Measurements from ENCODE around the gene VILL. TPM values are rescaled to one million over a fixed set of nuclear protein-coding genes. Genes with fewer than 3 reads are reported as not detected.
"Not testable (repeated sequence)": the region's sequence is repeated elsewhere in the genome, so short reads cannot be mapped to it uniquely, and the experiment has no call there.

The VILL gene
- total RNA-seq, 1 donor from 2014 or later: 121 TPM

DNA sequence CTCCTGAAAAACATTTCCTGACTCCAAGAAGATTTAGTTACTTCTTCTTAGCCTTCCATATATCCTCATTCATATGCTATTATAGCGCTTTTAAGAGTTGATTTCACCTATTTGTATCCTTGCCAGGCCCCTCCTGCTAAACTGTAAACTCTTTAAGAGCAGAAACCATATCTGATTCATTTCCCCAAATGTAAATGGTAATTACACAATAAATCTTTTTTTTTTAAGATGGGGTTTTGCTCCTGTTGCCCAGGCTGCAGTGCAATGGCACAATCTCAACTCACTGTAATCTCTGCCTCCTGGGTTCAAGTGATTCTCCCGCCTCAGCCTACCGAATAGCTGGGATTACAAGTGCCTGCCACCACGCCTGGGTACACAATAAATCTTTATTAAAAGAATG is 52.9 kb downstream of the VILL start:
- DNase-seq (ENCODE audit: low read depth) (no peak), FAIRE-seq (no peak)
- TF ChIP-seq, protein P1, sequence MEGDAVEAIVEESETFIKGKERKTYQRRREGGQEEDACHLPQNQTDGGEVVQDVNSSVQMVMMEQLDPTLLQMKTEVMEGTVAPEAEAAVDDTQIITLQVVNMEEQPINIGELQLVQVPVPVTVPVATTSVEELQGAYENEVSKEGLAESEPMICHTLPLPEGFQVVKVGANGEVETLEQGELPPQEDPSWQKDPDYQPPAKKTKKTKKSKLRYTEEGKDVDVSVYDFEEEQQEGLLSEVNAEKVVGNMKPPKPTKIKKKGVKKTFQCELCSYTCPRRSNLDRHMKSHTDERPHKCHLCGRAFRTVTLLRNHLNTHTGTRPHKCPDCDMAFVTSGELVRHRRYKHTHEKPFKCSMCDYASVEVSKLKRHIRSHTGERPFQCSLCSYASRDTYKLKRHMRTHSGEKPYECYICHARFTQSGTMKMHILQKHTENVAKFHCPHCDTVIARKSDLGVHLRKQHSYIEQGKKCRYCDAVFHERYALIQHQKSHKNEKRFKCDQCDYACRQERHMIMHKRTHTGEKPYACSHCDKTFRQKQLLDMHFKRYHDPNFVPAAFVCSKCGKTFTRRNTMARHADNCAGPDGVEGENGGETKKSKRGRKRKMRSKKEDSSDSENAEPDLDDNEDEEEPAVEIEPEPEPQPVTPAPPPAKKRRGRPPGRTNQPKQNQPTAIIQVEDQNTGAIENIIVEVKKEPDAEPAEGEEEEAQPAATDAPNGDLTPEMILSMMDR (IDR thresholded peaks at IDR 0.05; ENCODE audit: insufficient read depth, low read length, severe bottlenecking): no peak
- H3K36me3 ChIP-seq (ENCODE audit: control insufficient read depth, insufficient read depth, low read length): no peaks in the 10 kb centered on the region
- no peaks in the 10 kb centered on the region for H3K27me3 ChIP-seq (ENCODE audit: control insufficient read depth, insufficient read depth, low read length)
- H3K4me3 ChIP-seq (ENCODE audit: low read depth, low read length): no peak overlapping the region

GRCh38 chr3:38046027-38046426 is 55.4 kb downstream of the VILL start:
- TF ChIP-seq, protein P1 (IDR thresholded peaks at IDR 0.05; ENCODE audit: insufficient read depth, low read length, severe bottlenecking): no peak
- Histone ChIP-seq H3K27me3 (ENCODE audit: control insufficient read depth, insufficient read depth, low read length) (no peaks in the 10 kb centered on the region), H3K36me3 (ENCODE audit: control insufficient read depth, insufficient read depth, low read length) (no peaks in the 10 kb centered on the region), H3K4me3 (ENCODE audit: low read depth, low read length) (no peak overlapping the region)
- DNase-seq (ENCODE audit: low read depth) (no peak), FAIRE-seq (no peak)

DNA sequence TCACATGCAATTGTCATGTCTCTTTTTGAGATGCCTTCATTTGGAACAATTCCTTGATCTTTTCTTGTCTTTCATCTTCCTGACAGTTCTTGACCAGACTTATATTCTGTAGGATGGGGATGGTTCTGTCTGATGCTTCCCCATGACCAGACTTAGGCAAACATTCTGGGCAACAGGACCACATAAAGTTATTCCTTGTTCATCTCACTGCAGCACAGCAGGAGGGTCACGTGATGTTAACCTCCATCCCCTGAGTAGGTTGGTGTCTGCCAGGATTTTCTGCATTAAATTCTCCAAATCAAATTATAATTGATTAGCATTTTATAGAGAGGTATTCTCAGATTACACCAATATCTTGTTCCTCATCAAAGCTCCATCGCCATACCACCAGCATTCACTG is 56.2 kb downstream of the VILL start:
- Histone ChIP-seq H3K4me3 (ENCODE audit: low read depth, low read length) (no peak overlapping the region), H3K27me3 (ENCODE audit: control insufficient read depth, insufficient read depth, low read length) (no peaks in the 10 kb centered on the region), H3K36me3 (ENCODE audit: control insufficient read depth, insufficient read depth, low read length) (no peaks in the 10 kb centered on the region)
- FAIRE-seq (no peak), DNase-seq (ENCODE audit: low read depth) (no peak)
- TF ChIP-seq, protein P1 (IDR thresholded peaks at IDR 0.05; ENCODE audit: insufficient read depth, low read length, severe bottlenecking): no peak

GRCh38 chr3:38047896-38048295 is 57.3 kb downstream of the VILL start:
- TF ChIP-seq, protein P1 (IDR thresholded peaks at IDR 0.05; ENCODE audit: insufficient read depth, low read length, severe bottlenecking): no peak
- no peak for FAIRE-seq
- DNase-seq (ENCODE audit: low read depth): no peak
- Histone ChIP-seq H3K4me3 (ENCODE audit: low read depth, low read length) (no peak overlapping the region), H3K36me3 (ENCODE audit: control insufficient read depth, insufficient read depth, low read length) (no peaks in the 10 kb centered on the region), H3K27me3 (ENCODE audit: control insufficient read depth, insufficient read depth, low read length) (no peaks in the 10 kb centered on the region)

GRCh38 chr3:38049358-38050126 is 59.0 kb downstream of the VILL start:
- no peaks in the 10 kb centered on the region for H3K27me3 ChIP-seq (ENCODE audit: control insufficient read depth, insufficient read depth, low read length)
- H3K4me3 ChIP-seq (ENCODE audit: low read depth, low read length): no peak overlapping the region
- H3K36me3 ChIP-seq (ENCODE audit: control insufficient read depth, insufficient read depth, low read length): no peaks in the 10 kb centered on the region
- FAIRE-seq (no peak), DNase-seq (ENCODE audit: low read depth) (no peak)
- TF ChIP-seq, protein P1 (IDR thresholded peaks at IDR 0.05; ENCODE audit: insufficient read depth, low read length, severe bottlenecking): no peak

- FAIRE-seq (no peak), DNase-seq (ENCODE audit: low read depth) (no peak)
- no peaks in the 10 kb centered on the region for H3K36me3 ChIP-seq (ENCODE audit: control insufficient read depth, insufficient read depth, low read length)
- no peak overlapping the region for H3K4me3 ChIP-seq (ENCODE audit: low read depth, low read length)
- H3K27me3 ChIP-seq (ENCODE audit: control insufficient read depth, insufficient read depth, low read length): no peaks in the 10 kb centered on the region
- TF ChIP-seq, protein P1 (IDR thresholded peaks at IDR 0.05; ENCODE audit: insufficient read depth, low read length, severe bottlenecking): no peak
These were observed 60.5 kb downstream of the VILL start for GRCh38 chr3:38051131-38051530.

DNA sequence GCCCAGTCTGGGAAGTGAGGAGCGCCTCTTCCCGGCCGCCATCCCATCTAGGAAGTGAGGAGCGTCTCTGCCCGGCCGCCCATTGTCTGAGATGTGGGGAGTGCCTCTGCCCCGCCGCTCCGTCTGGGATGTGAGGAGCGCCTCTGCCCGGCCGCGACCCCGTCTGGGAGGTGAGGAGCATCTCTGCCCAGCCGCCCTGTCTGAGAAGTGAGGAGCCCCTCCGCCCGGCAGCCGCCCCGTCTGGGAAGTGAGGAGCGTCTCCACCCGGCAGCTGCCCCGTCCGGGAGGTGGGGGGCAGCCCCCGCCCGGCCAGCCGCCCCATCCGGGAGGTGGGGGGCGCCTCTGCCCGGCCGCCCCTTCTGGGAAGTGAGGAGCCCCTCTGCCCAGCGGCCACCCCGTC is 62.7 kb downstream of the VILL start:
- not testable (repeated sequence) for DNase-seq (ENCODE audit: low read depth); FAIRE-seq; H3K4me3 ChIP-seq (ENCODE audit: low read depth, low read length); H3K27me3 ChIP-seq (ENCODE audit: control insufficient read depth, insufficient read depth, low read length); H3K36me3 ChIP-seq (ENCODE audit: control insufficient read depth, insufficient read depth, low read length)

- not testable (repeated sequence) for H3K4me3 ChIP-seq (ENCODE audit: low read depth, low read length); FAIRE-seq; H3K27me3 ChIP-seq (ENCODE audit: control insufficient read depth, insufficient read depth, low read length); DNase-seq (ENCODE audit: low read depth); H3K36me3 ChIP-seq (ENCODE audit: control insufficient read depth, insufficient read depth, low read length)
These were observed 63.4 kb downstream of the VILL start for GRCh38 chr3:38053813-38054498.

All from bronchial epithelial cell (primary cell).